Left forelimb (tissue), 1 donor: Measurements from ENCODE around the gene SLC28A1.
"Not testable (repeated sequence)": the region's sequence is repeated elsewhere in the genome, so short reads cannot be mapped to it uniquely, and the experiment has no call there.

ENCODE experiments used
- DNase-seq: peaks from one replicate; pipeline ENCODE4 v3.0.0-alpha.2; 2018; ENCODE audit warnings: low spot score

SLC28A1 gene, protein sequence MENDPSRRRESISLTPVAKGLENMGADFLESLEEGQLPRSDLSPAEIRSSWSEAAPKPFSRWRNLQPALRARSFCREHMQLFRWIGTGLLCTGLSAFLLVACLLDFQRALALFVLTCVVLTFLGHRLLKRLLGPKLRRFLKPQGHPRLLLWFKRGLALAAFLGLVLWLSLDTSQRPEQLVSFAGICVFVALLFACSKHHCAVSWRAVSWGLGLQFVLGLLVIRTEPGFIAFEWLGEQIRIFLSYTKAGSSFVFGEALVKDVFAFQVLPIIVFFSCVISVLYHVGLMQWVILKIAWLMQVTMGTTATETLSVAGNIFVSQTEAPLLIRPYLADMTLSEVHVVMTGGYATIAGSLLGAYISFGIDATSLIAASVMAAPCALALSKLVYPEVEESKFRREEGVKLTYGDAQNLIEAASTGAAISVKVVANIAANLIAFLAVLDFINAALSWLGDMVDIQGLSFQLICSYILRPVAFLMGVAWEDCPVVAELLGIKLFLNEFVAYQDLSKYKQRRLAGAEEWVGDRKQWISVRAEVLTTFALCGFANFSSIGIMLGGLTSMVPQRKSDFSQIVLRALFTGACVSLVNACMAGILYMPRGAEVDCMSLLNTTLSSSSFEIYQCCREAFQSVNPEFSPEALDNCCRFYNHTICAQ

DNA sequence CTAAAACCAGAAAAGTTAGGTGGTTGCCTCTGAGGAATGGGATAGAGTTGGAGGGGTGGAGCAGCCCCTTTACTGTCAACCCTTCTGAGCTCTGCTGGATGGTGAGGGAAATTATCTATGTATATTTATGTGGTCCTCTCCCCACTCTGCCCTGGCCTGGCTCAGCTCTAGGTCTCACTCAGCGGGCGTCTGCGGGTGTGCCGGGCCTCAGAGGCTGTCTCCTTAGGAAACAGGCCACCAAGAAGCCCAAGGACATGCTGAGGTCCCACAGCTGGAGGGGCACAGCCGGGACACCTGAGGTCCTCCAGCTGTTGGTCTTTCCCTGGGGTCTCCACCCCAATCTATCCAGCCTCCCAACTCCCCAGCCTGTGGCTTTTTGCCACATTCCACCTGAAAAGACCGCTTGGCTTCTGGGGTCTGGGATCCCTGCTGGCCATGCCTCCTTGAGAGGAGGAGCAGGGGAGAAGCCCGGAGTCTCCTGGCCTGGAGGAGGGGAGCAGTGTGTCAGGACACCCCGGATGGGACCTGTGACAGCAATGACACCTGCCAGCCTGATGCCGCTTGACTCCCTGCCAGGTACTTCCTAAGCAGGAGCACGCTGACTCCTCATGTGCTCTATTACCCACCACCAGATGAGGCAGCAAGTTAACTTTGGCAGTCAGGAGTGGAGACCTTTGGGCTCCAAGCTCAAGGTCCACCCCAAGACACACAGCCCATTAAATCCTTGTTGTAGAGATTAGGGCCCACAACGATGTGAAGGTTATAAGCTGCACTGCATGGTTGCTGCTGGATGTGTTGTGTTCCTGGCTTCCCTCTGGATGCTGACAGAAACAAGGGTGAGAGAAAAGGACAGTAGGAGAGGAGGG lies at the start of gene SLC28A1:
Gene SLC28A1, plus strand, starts transcription at position 747 of the 866 bp plus-strand sequence. CDS start 3,099 bp downstream, outside the sequence.
- no peak for DNase-seq

DNA sequence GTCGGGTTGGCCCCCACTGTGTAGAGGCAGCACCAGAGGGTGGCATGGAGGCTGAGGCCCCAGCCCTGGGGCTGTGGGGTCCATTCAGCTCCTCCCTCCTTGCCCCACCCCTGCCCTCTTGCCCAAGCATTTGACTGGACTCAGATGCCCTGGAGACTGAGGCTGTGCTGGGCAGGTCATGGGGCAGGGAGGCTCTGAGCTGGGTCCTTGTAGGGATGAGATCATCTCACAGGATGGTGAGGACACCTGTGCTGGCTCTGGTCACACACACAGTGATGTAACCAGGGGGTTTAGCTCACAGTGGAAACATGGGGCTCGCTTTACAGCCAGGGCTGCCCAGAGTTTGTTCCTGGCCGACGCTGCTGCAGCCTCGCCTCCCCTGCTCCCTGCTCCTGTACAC lies 49.5 kb upstream of the SLC28A1 start:
- no peak for DNase-seq

DNA sequence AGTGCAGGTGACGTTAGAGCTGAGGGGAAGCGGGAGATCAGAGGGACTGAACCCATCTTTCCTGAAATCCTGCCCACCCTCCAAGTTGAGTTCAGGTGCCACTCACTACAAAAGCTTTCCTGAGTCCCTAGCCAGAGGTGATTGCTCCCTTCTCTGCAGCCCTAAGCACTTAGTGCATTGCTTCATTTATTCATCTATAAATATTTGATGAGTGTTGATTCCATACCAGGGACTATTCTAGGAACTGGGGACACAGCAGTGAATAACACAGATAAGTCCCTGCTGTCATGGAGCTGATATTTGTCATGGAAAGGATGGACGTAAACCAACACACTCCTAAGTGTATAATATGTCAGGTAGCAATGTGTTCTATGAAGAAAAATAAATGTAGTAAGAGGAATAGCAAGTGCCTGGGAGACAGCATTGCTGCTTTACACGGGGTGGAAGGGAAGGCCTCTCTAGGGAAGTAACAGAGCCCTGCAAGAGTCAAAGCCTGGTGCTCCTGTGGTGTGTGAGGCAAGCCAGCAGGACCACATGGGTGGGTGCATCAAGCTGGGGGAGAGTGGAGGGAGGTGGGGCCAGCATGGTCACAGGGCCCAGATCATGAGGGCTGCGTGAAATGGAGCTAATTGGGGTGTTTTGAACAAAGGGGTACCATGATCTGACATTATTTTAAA lies 48.7 kb upstream of the SLC28A1 start:
- DNase-seq = no peak

DNA sequence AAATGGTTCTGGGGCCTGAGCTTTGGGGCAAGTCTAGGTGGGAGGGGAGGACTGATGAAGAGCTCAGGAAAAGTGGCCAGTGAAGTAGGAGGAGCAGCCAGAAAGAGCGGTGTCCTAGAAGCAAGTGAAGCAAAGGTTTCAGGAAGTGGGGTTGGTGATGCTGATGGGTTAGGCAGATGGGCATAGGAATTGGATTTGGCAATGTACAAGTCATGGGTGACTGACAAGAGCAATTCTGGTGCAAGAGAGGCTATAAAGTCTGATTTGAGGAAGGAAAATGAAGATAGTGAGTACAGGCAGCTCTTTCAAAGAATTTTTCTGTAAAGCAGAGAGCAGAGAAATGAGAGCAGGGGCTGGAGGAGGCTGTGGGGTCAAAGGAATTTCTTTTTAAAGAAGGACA lies 47.6 kb upstream of the SLC28A1 start:
- DNase-seq = no peak

DNA sequence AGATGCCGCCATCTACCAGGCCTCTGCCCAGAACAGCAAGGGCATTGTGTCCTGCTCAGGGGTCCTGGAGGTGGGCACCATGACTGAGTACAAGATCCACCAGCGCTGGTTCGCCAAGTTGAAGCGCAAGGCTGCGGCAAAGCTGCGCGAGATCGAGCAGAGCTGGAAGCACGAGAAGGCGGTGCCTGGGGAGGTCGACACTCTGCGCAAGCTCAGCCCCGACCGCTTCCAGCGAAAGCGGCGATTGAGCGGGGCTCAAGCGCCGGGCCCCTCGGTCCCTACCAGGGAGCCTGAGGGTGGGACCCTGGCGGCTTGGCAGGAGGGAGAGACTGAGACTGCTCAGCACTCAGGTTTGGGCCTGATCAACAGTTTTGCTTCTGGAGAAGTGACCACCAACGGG lies 44.7 kb upstream of the SLC28A1 start:
- no peak for DNase-seq

DNA sequence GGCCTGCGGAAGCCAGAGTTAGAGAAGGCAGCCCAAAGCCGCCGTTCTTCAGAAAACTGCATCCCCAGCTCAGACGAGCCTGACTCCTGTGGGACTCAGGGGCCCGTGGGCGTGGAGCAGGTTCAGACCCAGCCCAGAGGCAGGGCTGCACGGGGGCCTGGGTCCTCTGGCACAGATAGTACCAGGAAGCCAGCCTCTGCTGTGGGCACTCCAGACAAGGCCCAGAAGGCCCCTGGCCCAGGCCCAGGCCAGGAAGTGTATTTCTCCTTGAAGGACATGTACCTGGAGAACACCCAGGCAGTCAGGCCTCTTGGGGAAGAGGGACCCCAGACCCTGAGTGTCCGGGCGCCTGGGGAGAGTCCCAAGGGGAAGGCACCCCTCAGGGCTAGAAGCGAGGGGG lies 44.2 kb upstream of the SLC28A1 start:
- DNase-seq = no peak

DNA sequence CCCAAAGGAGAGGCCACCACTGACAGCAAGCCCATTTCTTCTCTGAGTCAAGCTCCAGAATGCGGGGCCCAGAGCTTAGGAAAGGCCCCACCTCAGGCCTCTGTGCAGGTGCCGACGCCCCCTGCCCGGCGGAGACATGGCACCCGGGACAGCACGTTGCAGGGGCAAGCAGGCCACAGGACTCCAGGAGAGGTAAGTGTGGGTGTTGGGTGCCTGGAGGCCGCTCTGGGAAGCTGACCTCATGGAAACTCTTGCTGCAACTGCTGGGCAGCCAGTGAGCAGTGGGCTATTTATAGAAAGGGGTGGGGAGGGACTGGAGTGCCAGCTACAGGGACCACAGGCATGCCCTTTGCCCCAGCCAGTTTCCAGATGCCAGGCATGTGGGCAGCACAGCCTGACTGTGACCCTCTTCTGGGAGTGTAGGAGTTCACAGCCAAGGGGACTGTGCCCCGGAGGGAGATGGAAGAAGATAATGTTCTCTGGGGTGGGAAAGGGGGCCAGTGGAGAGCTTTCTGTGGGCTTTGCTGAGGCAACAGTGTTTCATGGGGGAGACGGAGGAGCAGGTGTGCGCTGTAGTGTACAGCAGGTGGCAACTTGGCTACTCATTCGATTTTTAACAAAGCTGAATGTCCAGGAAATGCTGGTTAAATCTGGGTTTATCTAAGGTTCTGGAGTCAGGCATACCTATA lies 43.6 kb upstream of the SLC28A1 start:
- DNase-seq = no peak

DNA sequence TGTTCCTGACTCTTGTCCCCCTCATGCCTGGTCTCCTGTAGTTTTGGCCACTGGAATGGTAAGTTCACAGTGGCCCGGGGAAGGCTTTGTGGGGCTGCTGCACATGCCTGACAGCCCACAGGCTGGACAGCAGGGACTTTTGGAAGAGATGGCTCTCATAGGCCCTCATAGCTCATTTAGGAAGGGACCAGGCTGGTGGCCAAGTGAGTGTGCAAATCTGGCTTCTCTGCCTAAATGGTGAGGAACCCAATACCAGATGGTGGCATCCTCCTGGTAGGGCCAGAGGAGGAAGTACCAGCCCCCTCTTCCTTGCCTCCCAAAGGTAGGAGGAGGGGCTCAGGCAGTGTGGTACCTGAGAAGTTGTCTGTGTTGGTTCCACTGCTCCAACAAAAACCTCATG lies 41.7 kb upstream of the SLC28A1 start:
- no peak for DNase-seq

DNA sequence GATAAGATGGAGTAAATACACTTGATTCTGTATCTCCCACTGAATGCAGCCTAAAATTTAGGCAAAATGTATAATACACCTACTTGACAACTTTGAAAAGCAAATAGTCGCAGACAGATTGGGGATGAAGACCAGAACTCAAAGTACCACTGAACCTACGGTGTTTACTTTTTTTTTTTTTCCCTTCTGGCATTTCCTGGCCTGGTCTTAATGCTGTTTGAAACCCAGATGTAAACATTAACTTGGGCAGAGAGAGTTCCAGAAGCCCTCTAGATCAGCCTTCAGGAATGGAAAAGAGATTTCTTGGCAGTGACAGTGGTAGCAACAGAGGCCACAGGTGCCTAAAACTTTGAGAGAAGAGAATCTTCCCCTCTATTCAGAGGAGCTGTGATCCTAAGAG lies 39.5 kb upstream of the SLC28A1 start:
- no peak for DNase-seq

DNA sequence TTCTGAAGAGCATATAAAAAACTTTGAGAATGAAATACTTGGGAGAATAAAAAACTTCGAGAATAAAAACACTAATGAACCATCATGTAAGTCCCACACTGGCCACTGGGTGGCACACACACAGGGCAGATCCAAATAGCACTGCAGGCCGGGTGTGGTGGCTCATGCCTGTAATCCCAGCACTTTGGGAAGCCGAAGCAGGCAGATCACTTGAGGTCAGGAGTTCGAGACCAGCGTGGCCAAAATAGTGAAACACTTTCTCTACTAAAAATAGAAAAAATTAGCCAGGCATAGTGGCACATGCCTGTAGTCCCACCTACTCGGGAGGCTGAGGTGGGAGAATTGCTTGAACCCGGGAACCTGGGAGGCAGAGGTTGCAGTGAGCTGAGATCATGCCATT lies 38.8 kb upstream of the SLC28A1 start:
- DNase-seq = not testable (repeated sequence)

DNA sequence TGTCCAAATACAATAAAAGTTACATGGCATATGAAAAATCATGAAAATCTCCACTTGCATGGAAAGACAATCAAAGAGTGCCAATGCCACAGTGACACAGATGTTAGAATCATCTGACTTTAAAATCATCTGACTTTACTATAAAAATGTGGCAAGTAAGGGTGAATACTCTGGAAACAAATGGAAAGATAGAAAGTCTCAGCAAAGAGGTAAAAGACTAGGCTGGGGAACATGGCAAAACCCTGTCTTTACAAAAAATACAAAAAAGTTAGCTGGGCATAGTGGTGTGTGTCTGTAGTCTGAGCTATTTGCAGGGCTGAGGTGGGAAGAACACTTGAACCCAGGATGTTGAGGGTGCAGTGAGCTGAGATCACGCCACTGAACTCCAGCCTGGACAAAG lies 38.2 kb upstream of the SLC28A1 start:
- DNase-seq = no peak

DNA sequence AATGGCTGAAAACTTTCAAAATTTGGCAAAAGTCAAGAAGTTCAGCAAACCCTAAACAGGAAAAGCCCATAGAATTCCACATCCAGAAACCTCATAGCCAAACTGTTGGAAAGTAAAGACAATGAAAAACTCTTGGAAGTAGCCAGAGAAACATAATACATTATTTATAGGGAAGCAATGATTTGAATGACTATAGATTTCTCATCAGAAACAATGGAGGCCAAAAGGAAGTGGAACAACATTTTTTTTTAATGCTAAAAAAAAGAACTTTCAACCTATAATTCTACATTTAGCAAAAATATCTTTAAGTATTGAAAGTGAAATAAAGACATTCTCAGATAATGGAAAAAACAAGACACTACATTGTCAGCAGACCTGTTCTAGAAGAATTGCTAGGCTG lies 37.1 kb upstream of the SLC28A1 start:
- no peak for DNase-seq

DNA sequence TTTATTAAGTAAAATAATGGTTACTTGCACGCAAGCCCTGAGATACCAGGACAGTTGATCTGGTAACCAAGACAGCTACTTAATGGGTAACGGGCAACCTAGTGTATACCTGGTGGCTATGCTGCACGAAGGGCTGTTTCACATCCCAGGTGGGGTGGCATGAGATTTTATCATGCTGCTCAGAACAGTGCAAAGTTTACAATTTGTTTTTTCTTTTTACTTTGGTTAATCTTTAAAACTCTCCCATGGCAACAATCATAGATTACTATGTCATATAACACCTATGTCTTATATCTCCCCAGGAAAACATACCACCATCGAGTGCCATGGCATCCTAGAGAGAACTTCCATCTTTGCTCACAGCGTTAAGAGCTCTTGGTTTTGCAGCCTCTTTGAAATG lies 32.2 kb upstream of the SLC28A1 start:
- no peak for DNase-seq

DNA sequence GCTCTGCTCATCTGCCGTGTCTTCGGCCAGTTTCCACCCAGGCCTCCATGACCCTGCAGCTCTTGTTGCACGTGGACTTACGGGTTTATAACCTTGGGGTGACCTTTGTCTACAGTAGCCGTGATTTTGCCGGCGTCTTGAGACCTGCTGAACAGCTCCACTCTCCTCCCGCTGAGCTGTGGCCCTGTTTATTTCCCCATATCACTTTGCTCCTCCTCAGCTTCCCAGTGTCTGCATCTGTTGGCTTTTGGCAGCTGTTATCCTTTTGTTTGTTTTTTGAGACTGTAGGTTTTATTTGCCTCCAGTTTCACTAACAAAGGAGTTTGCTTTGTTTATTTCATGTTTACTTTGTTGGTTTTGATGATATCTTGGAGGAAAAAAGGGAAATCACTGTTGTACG lies 29.3 kb upstream of the SLC28A1 start:
- no peak for DNase-seq

DNA sequence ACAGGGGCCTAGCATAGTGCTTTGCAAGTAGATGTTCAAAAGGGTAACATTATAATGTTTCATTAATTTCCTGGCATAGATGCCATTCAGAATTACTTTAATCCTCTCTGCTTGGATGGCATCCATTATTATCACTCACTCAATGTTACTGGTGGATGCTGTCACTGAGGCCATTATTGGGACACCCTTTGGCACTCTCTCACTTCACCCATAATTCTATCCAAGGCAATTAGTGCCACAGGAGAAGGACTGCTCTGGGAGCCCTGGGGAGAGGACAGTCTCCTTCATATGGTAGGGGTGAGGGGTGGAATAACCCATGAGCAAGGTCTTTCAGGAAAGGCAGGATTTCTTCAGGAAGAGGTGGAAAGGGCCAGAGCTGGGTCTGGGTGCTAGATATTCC lies 28.7 kb upstream of the SLC28A1 start:
- no peak for DNase-seq

DNA sequence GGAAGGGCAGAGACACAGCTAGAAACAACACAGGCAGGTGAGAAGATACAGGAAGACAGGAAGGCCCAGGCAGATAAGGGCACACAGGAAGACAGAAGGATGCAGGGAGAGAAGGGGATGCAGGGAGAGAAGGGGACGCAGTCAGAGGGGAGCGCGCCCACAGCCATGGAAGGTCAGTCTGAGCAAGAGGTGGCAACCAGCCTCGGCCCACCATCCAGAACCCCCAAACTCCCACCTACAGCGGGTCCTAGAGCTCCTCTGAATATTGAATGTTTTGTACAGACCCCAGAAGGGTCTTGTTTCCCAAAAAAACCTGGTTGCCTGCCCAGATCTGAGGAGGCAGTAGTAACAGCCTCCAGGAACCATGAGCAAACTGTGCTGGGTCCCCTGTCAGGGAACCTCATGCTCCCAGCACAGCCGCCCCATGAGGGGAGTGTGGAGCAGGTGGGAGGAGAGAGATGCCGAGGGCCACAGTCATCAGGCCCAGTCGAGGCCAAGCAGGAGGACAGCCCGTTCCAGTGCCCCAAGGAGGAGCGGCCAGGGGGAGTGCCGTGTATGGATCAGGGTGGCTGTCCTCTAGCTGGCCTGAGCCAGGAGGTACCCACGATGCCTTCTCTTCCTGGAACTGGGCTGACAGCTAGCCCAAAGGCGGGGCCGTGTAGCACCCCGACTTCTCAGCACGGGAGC lies 27.6 kb upstream of the SLC28A1 start:
- no peak for DNase-seq

DNA sequence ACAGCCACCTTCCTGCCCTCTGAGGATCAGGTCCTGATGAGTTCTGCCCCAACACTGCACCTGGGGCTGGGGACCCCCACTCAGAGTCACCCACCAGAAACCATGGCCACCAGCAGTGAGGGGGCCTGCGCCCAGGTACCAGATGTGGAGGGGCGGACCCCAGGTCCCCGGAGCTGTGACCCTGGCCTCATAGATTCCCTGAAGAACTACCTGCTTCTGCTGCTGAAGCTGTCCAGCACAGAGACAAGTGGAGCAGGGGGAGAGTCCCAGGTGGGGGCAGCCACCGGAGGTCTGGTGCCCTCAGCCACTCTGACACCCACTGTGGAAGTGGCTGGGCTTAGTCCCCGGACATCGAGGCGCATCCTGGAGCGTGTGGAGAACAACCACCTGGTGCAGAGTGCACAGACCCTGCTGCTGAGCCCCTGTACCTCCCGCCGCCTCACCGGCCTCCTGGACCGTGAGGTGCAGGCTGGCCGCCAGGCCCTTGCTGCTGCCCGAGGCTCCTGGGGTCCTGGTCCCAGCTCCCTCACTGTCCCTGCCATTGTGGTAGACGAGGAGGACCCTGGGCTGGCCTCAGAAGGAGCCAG lies 27.0 kb upstream of the SLC28A1 start:
- DNase-seq = no peak

DNA sequence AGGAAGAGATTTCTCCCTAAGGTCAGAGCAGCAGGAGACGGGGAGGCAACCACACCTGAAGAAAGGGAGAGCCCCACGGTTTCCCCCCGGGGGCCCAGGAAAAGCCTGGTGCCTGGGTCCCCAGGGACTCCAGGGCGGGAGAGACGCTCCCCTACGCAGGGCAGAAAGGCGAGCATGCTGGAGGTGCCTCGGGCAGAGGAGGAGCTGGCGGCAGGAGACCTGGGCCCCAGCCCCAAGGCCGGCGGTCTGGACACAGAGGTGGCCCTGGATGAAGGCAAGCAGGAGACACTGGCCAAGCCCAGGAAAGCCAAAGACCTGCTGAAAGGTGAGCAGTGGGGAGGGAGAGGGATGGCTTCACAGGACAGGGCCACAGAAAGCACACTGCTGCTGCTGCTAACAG lies 26.2 kb upstream of the SLC28A1 start:
- DNase-seq = no peak

DNA sequence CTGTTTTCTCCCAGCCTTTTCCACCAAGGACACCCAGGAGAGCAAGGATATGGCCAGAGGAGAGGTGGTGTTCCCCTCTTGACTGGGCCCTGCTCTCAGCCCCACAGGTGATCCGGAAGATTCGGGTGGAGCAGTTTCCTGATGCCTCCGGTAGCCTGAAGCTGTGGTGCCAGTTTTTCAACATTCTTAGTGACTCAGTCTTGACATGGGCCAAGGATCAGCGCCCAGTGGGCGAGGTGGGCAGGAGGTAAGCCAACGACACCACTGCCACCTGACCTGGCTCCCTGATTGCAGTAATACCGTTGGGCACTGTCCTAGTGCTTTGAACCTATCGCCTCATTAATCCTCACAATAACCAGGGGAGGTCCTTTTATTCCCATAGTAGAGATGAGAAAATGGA lies 25.3 kb upstream of the SLC28A1 start:
- DNase-seq = no peak

DNA sequence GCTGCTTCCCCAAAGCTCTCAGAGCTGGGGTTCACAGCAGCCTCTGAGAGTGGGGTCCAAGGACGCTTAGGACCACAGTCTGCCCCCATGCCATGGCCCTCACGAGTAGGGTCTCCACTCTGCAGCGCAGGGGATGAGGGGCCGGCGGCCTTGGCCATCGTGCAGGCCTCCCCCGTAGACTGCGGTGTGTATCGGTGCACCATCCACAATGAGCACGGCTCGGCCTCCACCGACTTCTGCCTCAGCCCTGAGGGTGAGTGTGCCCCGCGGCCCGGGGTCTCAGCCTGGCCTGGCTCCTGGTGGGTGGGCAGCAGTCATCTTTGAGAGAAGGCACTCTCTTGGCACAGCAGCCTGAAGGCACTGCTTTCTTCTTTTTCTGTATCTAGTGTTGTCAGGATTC lies 24.8 kb upstream of the SLC28A1 start:
- DNase-seq = no peak

DNA sequence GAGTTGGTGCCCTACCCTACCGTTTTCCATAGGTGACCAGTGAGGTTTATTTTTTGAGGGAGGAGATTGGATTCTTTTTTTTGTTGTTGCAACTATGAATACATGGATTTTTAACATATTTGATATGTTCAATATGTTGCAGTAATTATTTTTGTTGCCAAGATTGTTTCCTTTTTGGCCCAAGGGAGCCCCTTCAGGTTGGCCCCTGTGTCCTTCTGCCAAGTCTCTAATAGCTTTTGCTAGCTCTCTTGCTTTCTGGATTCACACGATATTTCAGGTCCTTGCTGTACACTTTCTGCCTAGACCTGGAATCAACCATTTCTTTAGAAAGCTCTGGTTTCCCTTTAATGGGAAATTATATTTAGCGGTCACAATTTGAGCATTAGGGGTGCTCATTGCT lies 22.7 kb upstream of the SLC28A1 start:
- DNase-seq = no peak
